Measurements from ENCODE around the gene SPOPL. TPM values are rescaled to one million over a fixed set of nuclear protein-coding genes. Genes with fewer than 3 reads are reported as not detected.
"Not testable (repeated sequence)": the region's sequence is repeated elsewhere in the genome, so short reads cannot be mapped to it uniquely, and the experiment has no call there.

Gene SPOPL
- 10 to 100 TPM; 22.6 to 29.4 (median 27.2) TPM for polyA plus RNA-seq (ENCODE audit: insufficient read length in 3 of 3)
- long read RNA-seq, donor 1 = 0 reads
- long read RNA-seq, donor 2, full-length matches to known transcripts = 3 of 3 reads
- long read RNA-seq, donor 2, partial matches to known transcripts = 0 of 3 reads
- long read RNA-seq, donor 2, other reads (novel, unspliced or antisense) = 0 of 3 reads
- long read RNA-seq, donor 3, full-length matches to known transcripts = 2 of 2 reads
- long read RNA-seq, donor 3, partial matches to known transcripts = 0 of 2 reads
- long read RNA-seq, donor 3, other reads (novel, unspliced or antisense) = 0 of 2 reads
- long read RNA-seq, donor 4, full-length matches to known transcripts = 2 of 2 reads
- long read RNA-seq, donor 4, partial matches to known transcripts = 0 of 2 reads
- long read RNA-seq, donor 4, other reads (novel, unspliced or antisense) = 0 of 2 reads
- long read RNA-seq, donor 5, full-length matches to known transcripts = 1 of 1 reads
- long read RNA-seq, donor 5, partial matches to known transcripts = 0 of 1 reads
- long read RNA-seq, donor 5, other reads (novel, unspliced or antisense) = 0 of 1 reads
- long read RNA-seq, donor 6, full-length matches to known transcripts = 4 of 4 reads
- long read RNA-seq, donor 6, partial matches to known transcripts = 0 of 4 reads
- long read RNA-seq, donor 6, other reads (novel, unspliced or antisense) = 0 of 4 reads
- long read RNA-seq, donor 7, full-length matches to known transcripts = 5 of 5 reads
- long read RNA-seq, donor 7, partial matches to known transcripts = 0 of 5 reads
- long read RNA-seq, donor 7, other reads (novel, unspliced or antisense) = 0 of 5 reads
- long read RNA-seq, donor 8 = 0 reads
- long read RNA-seq, donor 9, full-length matches to known transcripts = 2 of 16 reads
- long read RNA-seq, donor 9, partial matches to known transcripts = 14 of 16 reads
- long read RNA-seq, donor 9, other reads (novel, unspliced or antisense) = 0 of 16 reads
- long read RNA-seq, donor 10, full-length matches to known transcripts = 2 of 2 reads
- long read RNA-seq, donor 10, partial matches to known transcripts = 0 of 2 reads
- long read RNA-seq, donor 10, other reads (novel, unspliced or antisense) = 0 of 2 reads
- long read RNA-seq, donor 11 = 0 reads
- long read RNA-seq, donor 12, full-length matches to known transcripts = 3 of 3 reads
- long read RNA-seq, donor 12, partial matches to known transcripts = 0 of 3 reads
- long read RNA-seq, donor 12, other reads (novel, unspliced or antisense) = 0 of 3 reads
- long read RNA-seq, donor 13 = 0 reads
- long read RNA-seq, donor 14 = 0 reads
- long read RNA-seq, donor 15, full-length matches to known transcripts = 3 of 3 reads
- long read RNA-seq, donor 15, partial matches to known transcripts = 0 of 3 reads
- long read RNA-seq, donor 15, other reads (novel, unspliced or antisense) = 0 of 3 reads
- long read RNA-seq, donor 16, full-length matches to known transcripts = 2 of 2 reads
- long read RNA-seq, donor 16, partial matches to known transcripts = 0 of 2 reads
- long read RNA-seq, donor 16, other reads (novel, unspliced or antisense) = 0 of 2 reads

DNA sequence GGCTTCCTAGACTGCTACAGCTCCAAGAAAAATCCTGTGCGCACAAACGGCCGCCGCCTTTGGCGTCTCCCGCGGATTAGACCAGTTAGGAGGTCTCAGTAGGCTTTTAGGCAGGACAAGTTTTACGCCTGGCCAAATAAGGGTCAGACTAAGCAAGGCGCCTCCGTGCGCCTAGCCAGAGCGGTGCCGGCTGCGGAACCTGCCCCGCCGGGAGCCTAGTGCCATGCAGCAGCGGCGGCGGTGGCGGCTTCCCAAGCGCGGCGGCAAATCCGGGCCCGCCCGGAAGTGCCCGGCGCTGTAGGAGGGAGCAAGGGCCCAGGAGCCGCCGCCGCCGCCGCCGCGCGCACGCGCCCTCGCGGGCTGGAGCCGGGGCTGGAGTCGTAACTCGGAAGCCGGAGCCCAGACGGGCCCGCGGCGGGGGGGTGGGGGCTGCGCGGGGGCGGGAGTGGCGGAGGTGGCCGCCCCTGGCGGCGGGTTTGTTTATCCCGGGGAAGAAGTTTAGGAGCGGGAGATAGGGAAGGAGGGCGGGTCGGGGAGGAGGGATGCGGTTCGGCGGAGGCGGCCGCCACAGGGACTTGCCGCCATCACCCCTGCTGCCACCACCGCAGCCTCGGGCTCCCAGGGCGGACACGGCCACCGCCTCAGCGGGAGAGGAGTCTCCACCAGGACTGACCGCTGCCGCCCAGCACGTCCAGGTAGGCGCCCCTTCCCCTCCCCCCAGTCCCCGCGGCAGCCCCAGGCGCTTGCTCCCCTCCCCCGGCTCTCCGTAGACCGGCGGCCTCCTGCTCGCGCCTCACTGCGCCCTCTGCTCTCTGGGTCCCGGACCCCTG is at the start of gene SPOPL:
Gene SPOPL (plus strand): TSS at position 346 of the 830 bp plus-strand sequence. CDS start 48,447 bp downstream, outside the sequence.
- peak; percentile 91 for DNase-seq

DNA sequence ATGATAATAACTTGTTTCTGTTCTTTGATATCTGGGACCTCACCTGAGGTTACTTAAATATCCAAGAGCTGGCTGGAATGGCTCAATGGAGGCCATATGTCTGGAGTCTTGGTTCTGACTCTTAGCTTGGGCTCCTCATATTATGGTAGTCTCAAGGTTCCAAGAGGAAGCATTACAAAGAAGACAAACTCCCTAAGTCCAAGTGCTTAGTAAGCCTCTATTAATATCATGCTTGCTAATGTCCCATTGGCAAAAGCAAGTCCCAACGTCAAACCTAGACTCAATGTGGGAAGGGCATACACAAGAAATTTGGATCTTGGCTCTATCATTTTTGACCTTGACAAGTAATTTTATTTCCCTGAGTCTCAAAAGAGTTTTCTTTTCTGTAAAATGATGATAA is 49.2 kb upstream of the SPOPL start:
- DNase-seq = no peak

DNA sequence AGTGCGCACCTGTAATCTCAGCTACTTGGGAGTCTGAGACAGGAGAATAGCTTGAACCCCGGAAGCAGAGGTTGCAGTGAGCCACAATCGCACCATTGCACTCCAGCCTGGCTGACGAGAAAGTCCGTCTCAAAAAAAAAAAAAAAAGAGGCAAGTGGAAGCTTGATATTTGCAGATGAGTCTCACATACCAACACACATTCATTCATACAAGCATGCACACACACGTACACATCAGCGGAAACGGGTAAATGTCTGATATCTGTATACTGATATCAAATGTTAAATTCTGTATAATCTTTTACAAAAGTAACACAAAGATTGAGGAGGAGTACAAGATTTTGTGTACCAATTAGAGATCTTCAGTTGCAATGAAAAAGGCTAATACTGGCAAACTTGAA is 47.8 kb upstream of the SPOPL start:
- no peak for DNase-seq

- DNase-seq = no peak
These were observed 46.8 kb upstream of the SPOPL start for GRCh38 chr2:138454761-138455160.

DNA sequence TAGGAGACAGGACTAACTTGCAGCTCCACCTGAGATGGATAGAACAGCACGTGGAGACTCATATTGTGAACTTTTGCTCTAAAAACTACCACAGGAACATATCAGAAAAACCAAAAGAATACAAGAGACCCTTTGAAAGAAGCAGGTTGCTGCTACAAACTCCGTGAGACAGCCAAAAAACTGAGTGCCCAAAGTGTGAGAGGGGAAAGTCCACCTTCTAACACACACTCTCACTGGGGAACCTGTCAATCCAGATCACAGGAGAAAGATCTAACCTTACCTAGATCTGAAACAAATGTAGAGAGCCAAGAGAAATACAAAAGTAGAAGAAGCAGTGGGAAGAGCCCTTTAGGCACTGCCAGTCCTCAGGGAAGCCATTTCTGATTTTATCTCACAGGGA is 46.3 kb upstream of the SPOPL start:
- DNase-seq = no peak

DNA sequence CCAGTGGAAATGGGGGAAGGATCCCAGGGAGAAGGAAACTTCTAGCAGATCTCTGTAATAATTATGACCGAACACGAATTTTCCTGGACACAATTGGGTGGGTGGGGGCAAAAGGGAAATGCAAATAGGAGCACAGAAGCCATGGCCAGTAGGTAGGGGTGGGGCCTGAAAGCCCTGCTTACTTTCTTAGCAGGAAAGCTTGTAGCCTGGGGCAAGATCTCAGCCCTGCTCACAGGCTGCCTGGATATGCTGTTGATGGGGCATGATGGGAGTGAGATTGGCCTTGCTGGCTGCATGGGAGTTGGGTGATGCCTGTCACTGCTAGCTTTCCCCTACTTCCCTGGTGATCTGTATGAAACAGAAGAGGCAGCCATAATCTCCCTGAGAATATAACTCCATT is 45.9 kb upstream of the SPOPL start:
- DNase-seq = no peak

GRCh38 chr2:138462689-138463088 is 38.9 kb upstream of the SPOPL start:
- DNase-seq = not testable (repeated sequence)

- no peak for DNase-seq
These were observed 33.0 kb upstream of the SPOPL start for GRCh38 chr2:138468617-138469016.

DNA sequence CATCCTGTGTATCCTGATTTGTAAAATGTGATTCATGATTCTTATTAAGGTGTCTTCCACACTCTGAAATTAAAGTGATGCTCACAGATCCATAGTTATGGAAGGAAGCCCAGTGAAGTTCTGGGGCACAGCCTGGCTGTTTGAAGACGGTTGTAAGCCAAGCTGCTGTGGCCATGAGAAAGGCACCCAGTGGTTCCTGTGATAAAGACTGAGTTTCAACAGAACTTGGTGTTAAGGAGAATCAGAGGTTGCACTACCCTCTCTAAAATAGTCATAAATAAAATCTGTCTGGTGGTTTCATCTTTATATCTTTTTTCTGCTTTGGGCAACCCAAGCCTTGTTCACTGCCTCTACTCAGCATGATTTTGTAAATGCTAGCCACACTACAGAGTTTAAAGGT is 32.2 kb upstream of the SPOPL start:
- no peak for DNase-seq

DNA sequence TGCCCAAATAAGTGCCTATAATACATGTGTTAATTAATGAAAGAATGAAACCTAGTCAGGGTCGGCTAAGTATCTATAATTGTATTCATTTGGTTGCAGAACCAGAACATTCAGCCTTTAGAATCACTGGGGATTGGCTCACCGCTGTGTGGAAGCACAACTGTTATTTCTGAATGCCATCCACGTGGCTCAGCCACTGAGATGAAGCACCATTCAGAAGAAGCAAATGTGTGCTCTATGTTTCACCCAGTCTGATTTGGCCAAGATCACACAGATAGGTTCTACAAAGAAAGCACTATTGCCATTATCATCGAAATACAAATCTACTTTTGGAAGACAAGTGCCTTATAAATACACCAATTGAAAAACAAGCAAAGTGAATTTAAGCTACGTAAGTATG is 30.6 kb upstream of the SPOPL start:
- DNase-seq = no peak

DNA sequence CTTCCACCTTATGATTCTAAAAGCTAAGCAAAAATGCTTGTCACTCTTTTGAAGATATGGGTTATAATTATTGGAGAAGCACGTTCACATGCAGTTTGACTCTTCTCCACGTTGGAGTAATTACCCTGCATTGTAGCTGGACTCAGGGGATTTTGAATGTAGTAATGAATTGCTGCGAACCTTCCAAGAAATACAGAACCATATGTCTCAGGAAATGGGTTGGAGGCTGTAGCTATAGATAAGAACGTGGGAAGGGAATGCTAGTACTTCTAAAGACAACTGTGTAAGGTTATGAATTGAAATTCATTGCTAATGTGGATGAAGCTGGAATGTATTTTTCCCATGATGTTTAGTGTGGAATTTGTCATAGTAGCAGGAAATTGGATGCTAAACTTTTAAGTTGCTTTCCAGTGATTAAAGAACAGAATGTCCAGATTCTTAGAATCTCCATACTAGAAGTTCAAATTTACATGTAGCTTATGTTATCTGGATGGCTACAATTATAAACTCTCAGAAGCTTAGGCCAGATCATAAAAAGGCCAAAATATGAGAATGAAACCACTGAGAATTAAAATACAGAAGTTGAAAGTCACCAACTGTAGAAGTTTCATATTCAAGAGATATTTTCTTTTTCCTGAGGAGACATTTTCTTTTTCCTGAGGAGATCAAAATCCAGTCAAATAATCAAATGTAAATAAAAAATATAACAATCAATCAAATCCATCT is 27.3 kb upstream of the SPOPL start:
- peak; percentile 10 for DNase-seq

DNA sequence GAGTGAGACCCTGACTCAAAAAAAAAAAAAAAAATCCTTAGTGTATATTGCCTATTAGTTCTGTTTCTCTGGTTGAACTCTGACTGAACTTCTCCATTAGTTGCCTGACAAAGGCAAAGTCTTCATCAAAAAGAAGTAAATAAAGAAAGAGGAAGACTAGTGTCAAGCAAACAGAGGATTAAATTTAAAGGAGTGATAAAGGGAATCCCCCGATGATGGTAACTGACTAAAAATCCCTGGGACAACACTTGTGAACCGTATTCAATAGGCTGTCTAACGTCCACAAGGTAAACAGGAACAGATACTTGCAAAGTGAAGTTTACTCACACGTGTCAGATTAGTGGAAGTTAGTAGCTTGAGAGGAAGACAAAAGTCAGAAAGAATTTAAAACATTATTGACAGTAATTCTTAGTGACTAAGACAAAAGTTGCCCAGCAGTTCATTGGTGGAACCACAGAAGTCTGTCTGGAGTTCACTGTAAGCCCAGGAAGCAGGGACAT is 26.2 kb upstream of the SPOPL start:
- no peak for DNase-seq

DNA sequence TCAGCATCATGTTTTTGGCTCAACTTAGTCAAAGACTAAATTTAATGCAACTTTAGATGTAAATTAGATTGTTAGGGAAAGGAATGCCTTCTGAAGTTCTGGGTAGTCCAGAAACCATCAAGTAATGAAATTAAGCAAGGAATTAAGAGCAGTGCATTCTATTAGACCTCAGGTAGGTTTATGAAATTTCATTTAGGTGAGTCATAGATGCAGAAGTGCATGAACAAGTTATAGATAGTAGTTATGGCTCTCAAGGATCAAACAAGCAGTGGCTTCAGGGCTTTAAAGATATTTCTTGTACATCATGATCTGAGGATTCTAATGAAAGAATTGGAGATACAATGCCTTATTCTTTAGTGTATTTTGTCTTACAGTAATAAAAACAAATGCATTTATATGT is 25.4 kb upstream of the SPOPL start:
- DNase-seq = no peak

DNA sequence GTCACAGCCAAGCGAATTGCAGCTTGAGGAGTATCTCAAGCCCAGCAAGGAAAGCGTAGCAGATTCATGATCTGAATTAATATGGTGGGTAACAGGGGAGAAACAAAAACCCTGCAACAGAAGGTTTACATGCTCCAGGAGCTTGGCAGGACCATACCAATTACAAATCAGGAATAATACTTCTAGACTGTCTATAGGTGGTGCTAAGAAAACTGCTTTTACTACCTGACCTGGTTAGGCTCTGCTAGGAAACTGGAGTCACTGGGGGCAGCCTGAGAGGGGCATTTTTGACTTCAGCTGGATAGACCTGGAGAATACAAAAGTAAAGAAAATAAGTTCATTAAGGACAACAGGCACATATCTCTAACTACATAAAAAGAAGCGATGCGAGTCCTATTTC is 24.6 kb upstream of the SPOPL start:
- no peak for DNase-seq

DNA sequence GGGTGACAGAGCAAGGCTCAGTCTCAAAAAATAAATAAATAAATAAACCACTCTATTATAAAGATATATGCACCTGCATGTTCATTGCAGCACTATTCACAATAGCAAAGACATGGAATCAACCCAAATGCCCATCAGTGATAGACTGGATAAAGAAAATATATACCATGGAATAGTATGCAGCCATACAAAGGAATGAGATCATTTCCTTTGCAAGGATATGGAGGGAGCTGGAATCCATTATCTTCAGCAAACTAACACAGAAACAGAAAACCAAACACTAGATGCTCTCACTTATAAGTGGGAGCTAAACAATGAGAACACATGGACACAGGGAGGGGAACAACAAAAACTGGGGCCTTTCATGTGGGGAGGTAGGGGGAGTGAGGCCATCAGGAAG is 18.8 kb upstream of the SPOPL start:
- not testable (repeated sequence) for DNase-seq

DNA sequence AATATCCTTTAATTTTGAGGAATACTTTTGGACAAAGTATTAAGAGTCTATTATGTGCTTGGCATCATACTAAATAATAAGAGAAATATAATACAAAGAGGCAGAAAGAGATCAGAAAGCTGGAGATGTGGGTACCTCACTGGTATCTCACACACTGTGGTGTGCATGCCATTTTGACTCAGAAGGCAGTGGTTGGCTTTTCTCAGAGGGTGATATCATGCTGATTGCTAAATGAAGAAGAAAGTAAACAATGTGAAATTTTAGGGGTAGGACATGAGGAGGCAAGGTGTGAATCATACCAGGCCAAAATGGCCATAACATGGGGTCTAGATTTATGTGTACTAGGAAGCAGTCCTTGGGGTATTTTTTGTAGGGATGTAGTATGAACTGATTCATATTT is 16.6 kb upstream of the SPOPL start:
- DNase-seq = no peak

GRCh38 chr2:138486363-138487198 is 15.0 kb upstream of the SPOPL start:
- DNase-seq = no peak

DNA sequence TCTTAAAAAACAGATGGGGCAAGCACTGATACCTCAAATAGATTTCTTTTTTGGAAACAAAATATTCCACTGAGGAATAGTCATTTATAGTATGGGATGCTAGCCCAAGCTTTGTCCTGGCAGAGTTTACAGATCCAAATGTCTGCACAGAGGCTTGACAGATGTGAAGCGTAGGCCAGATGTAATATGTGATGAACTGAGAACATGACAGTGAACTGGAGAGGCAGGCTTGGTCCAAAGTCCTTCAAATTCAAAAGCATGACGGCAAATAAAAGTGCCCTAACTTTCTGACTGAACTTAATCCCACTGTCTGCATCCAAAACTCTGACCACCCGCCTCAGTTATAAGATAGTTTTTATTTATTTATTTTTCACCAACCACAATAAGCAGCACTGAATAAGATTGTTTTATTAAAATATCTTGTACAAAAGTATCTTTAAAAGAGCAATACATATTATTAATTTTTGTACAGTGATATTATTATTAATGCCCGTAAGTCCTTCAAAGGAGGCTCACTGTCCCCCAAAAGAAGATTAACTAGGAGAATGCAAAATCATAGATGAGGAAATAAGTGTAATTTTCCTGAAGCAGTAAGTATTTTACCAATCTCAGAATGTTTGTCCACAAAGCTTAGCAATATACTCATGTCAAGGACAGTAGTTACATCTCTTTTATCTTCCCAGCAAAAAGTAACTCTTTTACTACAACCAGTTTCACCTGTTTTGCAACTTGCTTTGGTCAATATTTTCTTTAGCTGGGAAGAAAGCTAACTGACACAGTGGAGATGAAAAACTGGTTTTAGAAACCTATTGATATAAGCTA is 10.7 kb upstream of the SPOPL start:
- no peak for DNase-seq
